ENCODE results near the gene CAT. TPM values are rescaled to one million over a fixed set of nuclear protein-coding genes. Genes with fewer than 3 reads are reported as not detected.

Gene CAT
- polyA plus RNA-seq, 1 of the 3 experiments (the other 2 are of a cell fraction) = 26.6 TPM

GRCh38 chr11:34431979-34432378 lies 6.8 kb upstream of the CAT start:
- no peak overlapping the region for H2AFZ ChIP-seq (ENCODE audit: low read depth)
- H3K4me2 ChIP-seq = no peak overlapping the region
- 91% methylated on average over 4 of the region's 4 CpGs for WGBS (ENCODE audit: low lambda C conversion rate)
- ChIA-PET CTCF (interaction anchor here (1.6 kb wide), 1 partner anchor 60 kb away, joined by 4 read pairs; no protein-coding TSS in a partner anchor), POLR2A (no interaction called here)
- no peaks in the 10 kb centered on the region for H3K27me3 ChIP-seq (ENCODE audit: insufficient read depth)
- no peak for DNase-seq
- H3K9me3 ChIP-seq = no peaks in the 10 kb centered on the region
- no peaks in the 10 kb centered on the region for H3K9me2 ChIP-seq
- H3F3A ChIP-seq (replicated peaks; ENCODE audit: insufficient read depth) = no peaks in the 10 kb centered on the region
- no peaks in the 10 kb centered on the region for H4K20me1 ChIP-seq (ENCODE audit: insufficient read depth)
- no peak overlapping the region for H3K9ac ChIP-seq
- H3K4me1 ChIP-seq (ENCODE audit: control insufficient read depth in 1 of 2, insufficient read depth in 2 of 2, low read depth in 1 of 2, low read length in 1 of 2) = peaks cover 8 to 10% of the 10 kb centered on the region in 2 experiments; a peak in 3 of 4 replicates
- H3K4me3 ChIP-seq (ENCODE audit: low read depth in 2 of 2, low read length in 1 of 2) = no peak overlapping the region
- no peak overlapping the region for H3K27ac ChIP-seq (ENCODE audit: low read depth in 2 of 2, low read length in 1 of 2)
- no peaks in the 10 kb centered on the region for H3K36me3 ChIP-seq (replicated peaks in 1 of 2; ENCODE audit: control insufficient read depth in 1 of 2, insufficient read depth in 2 of 2, low read length in 1 of 2)
- TF ChIP-seq EZH2phosphoT487 (IDR thresholded peaks at IDR 0.05; ENCODE audit: borderline replicate concordance, low read depth) = no peak
- TF ChIP-seq MXI1 (IDR thresholded peaks at IDR 0.05; ENCODE audit: low read depth, low read length) = no peak
- TF ChIP-seq RCOR1 (IDR thresholded peaks at IDR 0.05; ENCODE audit: low read length) = no peak
- TF ChIP-seq SIN3A (IDR thresholded peaks at IDR 0.05; ENCODE audit: borderline replicate concordance, low read depth, low read length) = no peak
- no peak for TF ChIP-seq TEAD4 (IDR thresholded peaks at IDR 0.05; ENCODE audit: borderline replicate concordance, insufficient read depth)
- TF ChIP-seq ELF1 (IDR thresholded peaks at IDR 0.05) = no peak
- TF ChIP-seq ZBTB33 (IDR thresholded peaks at IDR 0.05; ENCODE audit: borderline replicate concordance, low read depth) = no peak
- TF ChIP-seq RFX5 (IDR thresholded peaks at IDR 0.05; ENCODE audit: low read length) = no peak
- TF ChIP-seq RAD21 (IDR thresholded peaks at IDR 0.05; ENCODE audit: low read length) = no peak
- TF ChIP-seq GATA2 (CRISPR knock-in tag; IDR thresholded peaks at IDR 0.05) = no peak
- TF ChIP-seq, protein P1, sequence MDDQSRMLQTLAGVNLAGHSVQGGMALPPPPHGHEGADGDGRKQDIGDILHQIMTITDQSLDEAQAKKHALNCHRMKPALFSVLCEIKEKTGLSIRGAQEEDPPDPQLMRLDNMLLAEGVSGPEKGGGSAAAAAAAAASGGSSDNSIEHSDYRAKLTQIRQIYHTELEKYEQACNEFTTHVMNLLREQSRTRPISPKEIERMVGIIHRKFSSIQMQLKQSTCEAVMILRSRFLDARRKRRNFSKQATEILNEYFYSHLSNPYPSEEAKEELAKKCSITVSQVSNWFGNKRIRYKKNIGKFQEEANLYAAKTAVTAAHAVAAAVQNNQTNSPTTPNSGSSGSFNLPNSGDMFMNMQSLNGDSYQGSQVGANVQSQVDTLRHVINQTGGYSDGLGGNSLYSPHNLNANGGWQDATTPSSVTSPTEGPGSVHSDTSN (IDR thresholded peaks at IDR 0.05) = no peak
- TF ChIP-seq, protein P2, sequence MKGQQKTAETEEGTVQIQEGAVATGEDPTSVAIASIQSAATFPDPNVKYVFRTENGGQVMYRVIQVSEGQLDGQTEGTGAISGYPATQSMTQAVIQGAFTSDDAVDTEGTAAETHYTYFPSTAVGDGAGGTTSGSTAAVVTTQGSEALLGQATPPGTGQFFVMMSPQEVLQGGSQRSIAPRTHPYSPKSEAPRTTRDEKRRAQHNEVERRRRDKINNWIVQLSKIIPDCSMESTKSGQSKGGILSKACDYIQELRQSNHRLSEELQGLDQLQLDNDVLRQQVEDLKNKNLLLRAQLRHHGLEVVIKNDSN (IDR thresholded peaks at IDR 0.05; ENCODE audit: borderline replicate concordance, low read depth) = no peak
- TF ChIP-seq, protein P3, sequence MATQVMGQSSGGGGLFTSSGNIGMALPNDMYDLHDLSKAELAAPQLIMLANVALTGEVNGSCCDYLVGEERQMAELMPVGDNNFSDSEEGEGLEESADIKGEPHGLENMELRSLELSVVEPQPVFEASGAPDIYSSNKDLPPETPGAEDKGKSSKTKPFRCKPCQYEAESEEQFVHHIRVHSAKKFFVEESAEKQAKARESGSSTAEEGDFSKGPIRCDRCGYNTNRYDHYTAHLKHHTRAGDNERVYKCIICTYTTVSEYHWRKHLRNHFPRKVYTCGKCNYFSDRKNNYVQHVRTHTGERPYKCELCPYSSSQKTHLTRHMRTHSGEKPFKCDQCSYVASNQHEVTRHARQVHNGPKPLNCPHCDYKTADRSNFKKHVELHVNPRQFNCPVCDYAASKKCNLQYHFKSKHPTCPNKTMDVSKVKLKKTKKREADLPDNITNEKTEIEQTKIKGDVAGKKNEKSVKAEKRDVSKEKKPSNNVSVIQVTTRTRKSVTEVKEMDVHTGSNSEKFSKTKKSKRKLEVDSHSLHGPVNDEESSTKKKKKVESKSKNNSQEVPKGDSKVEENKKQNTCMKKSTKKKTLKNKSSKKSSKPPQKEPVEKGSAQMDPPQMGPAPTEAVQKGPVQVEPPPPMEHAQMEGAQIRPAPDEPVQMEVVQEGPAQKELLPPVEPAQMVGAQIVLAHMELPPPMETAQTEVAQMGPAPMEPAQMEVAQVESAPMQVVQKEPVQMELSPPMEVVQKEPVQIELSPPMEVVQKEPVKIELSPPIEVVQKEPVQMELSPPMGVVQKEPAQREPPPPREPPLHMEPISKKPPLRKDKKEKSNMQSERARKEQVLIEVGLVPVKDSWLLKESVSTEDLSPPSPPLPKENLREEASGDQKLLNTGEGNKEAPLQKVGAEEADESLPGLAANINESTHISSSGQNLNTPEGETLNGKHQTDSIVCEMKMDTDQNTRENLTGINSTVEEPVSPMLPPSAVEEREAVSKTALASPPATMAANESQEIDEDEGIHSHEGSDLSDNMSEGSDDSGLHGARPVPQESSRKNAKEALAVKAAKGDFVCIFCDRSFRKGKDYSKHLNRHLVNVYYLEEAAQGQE (IDR thresholded peaks at IDR 0.05; ENCODE audit: low read depth, low read length) = no peak
- no peaks in the 10 kb centered on the region for H3K79me2 ChIP-seq (ENCODE audit: insufficient read depth)
